BLaER1 treated with 17β-estradiol and CSF1 and Interleukin-3, amounts not matched to agents 10 nM and 100 nM (cell line): ENCODE data around the gene RFX1.

Experiments used
- H3K27ac ChIP-seq, 11 experiments: shearing (Covaris generic); formaldehyde crosslinking; 2 replicates each; pipeline ENCODE4 v1.8.1; 2022
- H3K27me3 ChIP-seq, 11 experiments: shearing (Covaris generic); formaldehyde crosslinking; 2 replicates each; pipeline ENCODE4 v1.8.1; 2022
- H3K36me3 ChIP-seq, 11 experiments: shearing (Covaris generic); formaldehyde crosslinking; 2 replicates each; pipeline ENCODE4 v1.8.1; 2022
- H3K4me1 ChIP-seq, 10 experiments: shearing (Covaris generic); formaldehyde crosslinking; 2 replicates each; pipeline ENCODE4 v1.8.1; 2022
- H3K4me2 ChIP-seq, 11 experiments: shearing (Covaris generic); formaldehyde crosslinking; 2 replicates each; pipeline ENCODE4 v1.8.1; 2022
- H3K4me3 ChIP-seq, 10 experiments: shearing (Covaris generic); formaldehyde crosslinking; 2 replicates each; pipeline ENCODE4 v1.8.1; 2022
- H3K9ac ChIP-seq, 11 experiments: shearing (Covaris generic); formaldehyde crosslinking; 2 replicates each; pipeline ENCODE4 v1.8.1; 2022
- H3K9me3 ChIP-seq, 11 experiments: shearing (Covaris generic); formaldehyde crosslinking; replicated peaks in 1 of 11; 2 replicates each; pipeline ENCODE4 v1.8.1; 2022
- H4K20me1 ChIP-seq, 11 experiments: shearing (Covaris generic); formaldehyde crosslinking; 2 replicates each; pipeline ENCODE4 v1.8.1; 2022
- Cebpa-rat ChIP-seq, 11 experiments: shearing (Covaris generic); IDR thresholded peaks; 2 replicates each; pipeline ENCODE4 v1.8.1; 2022

The RFX1 gene

DNA sequence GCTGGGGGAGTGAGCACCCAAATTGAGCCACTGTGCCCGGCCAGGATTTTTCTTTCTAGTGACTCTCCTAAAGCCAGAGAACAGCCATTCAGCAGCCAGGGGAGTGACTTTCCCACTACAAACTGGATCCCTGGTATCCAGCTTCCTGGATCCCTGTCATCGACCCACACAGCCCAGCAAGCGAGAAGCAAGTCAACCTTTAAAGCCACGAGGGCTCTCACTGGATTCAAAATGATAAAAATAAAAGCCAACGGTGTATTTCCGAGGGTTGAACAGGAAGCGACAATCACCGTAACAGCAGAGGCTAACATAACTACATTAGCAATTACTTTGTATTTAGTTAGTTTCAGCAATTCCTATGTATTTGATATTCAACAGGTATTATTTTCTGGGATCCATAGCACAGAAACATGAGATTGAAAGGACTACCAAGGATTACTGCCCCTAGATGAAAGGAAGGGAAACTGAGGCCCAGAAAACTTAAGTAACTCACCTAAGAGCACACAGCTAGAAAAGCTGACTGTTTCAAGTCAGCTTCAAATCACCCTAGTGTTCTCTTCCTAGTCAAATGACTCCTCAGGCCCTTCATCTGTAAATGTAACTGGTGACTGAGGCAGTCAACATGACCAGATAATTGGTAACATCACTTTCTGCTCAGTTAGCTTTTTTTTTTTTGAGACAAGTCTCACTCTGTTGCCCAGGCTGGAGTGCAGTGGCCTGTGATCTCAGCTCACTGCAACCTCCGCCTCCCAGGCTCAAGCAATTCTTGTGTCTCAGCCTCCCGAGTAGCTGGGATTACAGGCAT is 2.7 kb downstream of the RFX1 start:
- Histone ChIP-seq H3K9me3 (peaks cover 9 to 14% (median 12%) of the 10 kb centered on the region in 11 experiments), H3K27ac (peak overlapping the region; percentile 71 to 99 (median 92)), H3K9ac (peak overlapping the region; percentile 49 to 99 (median 92)), H3K4me2 (peak overlapping the region; percentile 79 to 96 (median 88)), H4K20me1 (no peaks in the 10 kb centered on the region), H3K36me3 (peaks cover 8 to 20% (median 14%) of the 10 kb centered on the region in 11 experiments; a peak in 18 of 22 replicates), H3K4me3 (peak overlapping the region in 4 of 10 experiments; percentile 0 to 82 (median 16); a peak in 4 of 20 replicates), H3K27me3 (no peaks in the 10 kb centered on the region), H3K4me1 (peaks cover 48 to 71% (median 67%) of the 10 kb centered on the region in 10 experiments)
- no peak for TF ChIP-seq Cebpa-rat (IDR thresholded peaks at IDR 0.05)

- Histone ChIP-seq H3K4me3 (peak overlapping the region in 3 of 10 experiments; percentile 0 to 7 (median 6); a peak in 3 of 20 replicates), H4K20me1 (peaks cover 0 to 6% (median 0%) of the 10 kb centered on the region in 11 experiments; a peak in 1 of 22 replicates), H3K4me1 (peaks cover 48 to 68% (median 61%) of the 10 kb centered on the region in 10 experiments), H3K27ac (peak overlapping the region; percentile 71 to 99 (median 92)), H3K4me2 (peak overlapping the region; percentile 79 to 96 (median 88)), H3K36me3 (peaks cover 12 to 27% (median 19%) of the 10 kb centered on the region in 11 experiments; a peak in 21 of 22 replicates), H3K9me3 (peaks cover 9 to 14% (median 12%) of the 10 kb centered on the region in 11 experiments), H3K27me3 (no peaks in the 10 kb centered on the region), H3K9ac (peak overlapping the region; percentile 49 to 99 (median 92); a peak in 21 of 22 replicates)
- TF ChIP-seq Cebpa-rat (IDR thresholded peaks at IDR 0.05) = no peak
Measured at GRCh38 chr19:14002571-14003250, 3.4 kb downstream of the RFX1 start.

DNA sequence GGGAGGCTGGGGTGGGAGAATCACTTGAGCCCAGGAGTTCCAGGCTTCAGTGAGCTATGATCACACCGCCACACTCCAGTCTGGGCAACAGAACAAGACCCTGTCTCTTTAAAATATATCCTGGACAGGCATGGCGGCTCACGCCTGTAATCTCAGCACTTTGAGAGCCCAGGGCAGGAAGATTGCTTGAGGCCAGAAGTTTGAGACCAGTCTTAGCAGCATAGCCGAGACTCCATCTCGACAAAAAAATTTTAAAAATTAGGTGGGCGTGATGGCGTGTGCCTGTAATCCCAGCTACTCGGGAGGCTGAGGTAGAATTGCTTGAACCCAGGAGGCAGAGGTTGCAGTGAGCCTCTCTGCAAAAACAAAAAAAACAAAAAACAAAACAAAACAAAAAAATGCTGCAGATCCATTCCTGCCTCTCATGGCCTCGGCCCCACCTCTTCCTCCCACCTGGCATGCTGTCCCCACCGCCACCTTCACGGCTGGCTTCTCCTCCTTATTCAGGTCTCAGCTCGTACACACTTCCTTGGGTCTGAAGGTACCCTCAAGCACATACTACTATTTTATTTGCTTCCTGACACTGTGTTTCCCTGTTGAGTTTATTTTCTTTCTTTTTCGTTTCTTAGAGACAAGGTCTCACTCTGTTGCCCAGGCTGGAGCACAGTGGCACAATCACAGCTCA is 5.3 kb downstream of the RFX1 start:
- Histone ChIP-seq H3K36me3 (peaks cover 14 to 41% (median 29%) of the 10 kb centered on the region in 11 experiments; a peak in 21 of 22 replicates), H3K27me3 (no peaks in the 10 kb centered on the region), H3K27ac (peak overlapping the region in 9 of 11 experiments; percentile 31 to 96 (median 90); a peak in 17 of 22 replicates), H3K4me3 (no peak overlapping the region), H3K4me1 (peaks cover 48 to 70% (median 58%) of the 10 kb centered on the region in 10 experiments), H4K20me1 (peaks cover 0 to 15% (median 0%) of the 10 kb centered on the region in 11 experiments; a peak in 1 of 22 replicates), H3K9me3 (peaks cover 9 to 14% (median 12%) of the 10 kb centered on the region in 11 experiments), H3K9ac (peak overlapping the region; percentile 0 to 93 (median 27); a peak in 16 of 22 replicates), H3K4me2 (peak overlapping the region; percentile 79 to 96 (median 88))
- no peak for TF ChIP-seq Cebpa-rat (IDR thresholded peaks at IDR 0.05)

GRCh38 chr19:13999085-13999484 is 7.0 kb downstream of the RFX1 start:
- H3K4me1 ChIP-seq = peaks cover 40 to 60% (median 45%) of the 10 kb centered on the region in 10 experiments

GRCh38 chr19:13998426-13998825 is 7.7 kb downstream of the RFX1 start:
- Histone ChIP-seq H3K4me2 (no peak overlapping the region), H3K36me3 (peaks cover 14 to 53% (median 38%) of the 10 kb centered on the region in 11 experiments), H3K9me3 (peaks cover 9 to 14% (median 12%) of the 10 kb centered on the region in 11 experiments), H3K4me3 (no peak overlapping the region), H3K9ac (no peak overlapping the region), H3K4me1 (peaks cover 34 to 56% (median 42%) of the 10 kb centered on the region in 10 experiments), H3K27me3 (no peaks in the 10 kb centered on the region), H3K27ac (no peak overlapping the region), H4K20me1 (peaks cover 0 to 17% (median 0%) of the 10 kb centered on the region in 11 experiments; a peak in 1 of 22 replicates)
- TF ChIP-seq Cebpa-rat (IDR thresholded peaks at IDR 0.05) = no peak

More at GRCh38 chr19:13999085-13999484, 7.0 kb downstream of the RFX1 start:
- no peak for TF ChIP-seq Cebpa-rat (IDR thresholded peaks at IDR 0.05)
- Histone ChIP-seq H3K4me2 (no peak overlapping the region), H3K27me3 (no peaks in the 10 kb centered on the region), H3K9me3 (peaks cover 9 to 14% (median 12%) of the 10 kb centered on the region in 11 experiments), H4K20me1 (peaks cover 0 to 17% (median 0%) of the 10 kb centered on the region in 11 experiments; a peak in 1 of 22 replicates), H3K27ac (no peak overlapping the region), H3K9ac (no peak overlapping the region), H3K36me3 (peaks cover 14 to 51% (median 37%) of the 10 kb centered on the region in 11 experiments), H3K4me3 (no peak overlapping the region)

- peak overlapping the region in 1 of 11 experiments; percentile 21; a peak in 2 of 22 replicates for H3K27ac ChIP-seq
- H3K9me3 ChIP-seq = peaks cover 9 to 14% (median 12%) of the 10 kb centered on the region in 11 experiments
- H3K27me3 ChIP-seq = no peaks in the 10 kb centered on the region
- no peak overlapping the region for H3K4me2 ChIP-seq
- peaks cover 23 to 61% (median 46%) of the 10 kb centered on the region in 11 experiments for H3K36me3 ChIP-seq
- H3K4me1 ChIP-seq = peaks cover 25 to 48% (median 33%) of the 10 kb centered on the region in 10 experiments
- no peak for TF ChIP-seq Cebpa-rat (IDR thresholded peaks at IDR 0.05)
- H4K20me1 ChIP-seq = peaks cover 0 to 17% (median 0%) of the 10 kb centered on the region in 11 experiments; a peak in 1 of 22 replicates
- H3K9ac ChIP-seq = peak overlapping the region in 4 of 11 experiments; percentile 9 to 44 (median 19); a peak in 2 of 22 replicates
- no peak overlapping the region for H3K4me3 ChIP-seq
Measured at GRCh38 chr19:13997631-13997962, 8.5 kb downstream of the RFX1 start.

DNA sequence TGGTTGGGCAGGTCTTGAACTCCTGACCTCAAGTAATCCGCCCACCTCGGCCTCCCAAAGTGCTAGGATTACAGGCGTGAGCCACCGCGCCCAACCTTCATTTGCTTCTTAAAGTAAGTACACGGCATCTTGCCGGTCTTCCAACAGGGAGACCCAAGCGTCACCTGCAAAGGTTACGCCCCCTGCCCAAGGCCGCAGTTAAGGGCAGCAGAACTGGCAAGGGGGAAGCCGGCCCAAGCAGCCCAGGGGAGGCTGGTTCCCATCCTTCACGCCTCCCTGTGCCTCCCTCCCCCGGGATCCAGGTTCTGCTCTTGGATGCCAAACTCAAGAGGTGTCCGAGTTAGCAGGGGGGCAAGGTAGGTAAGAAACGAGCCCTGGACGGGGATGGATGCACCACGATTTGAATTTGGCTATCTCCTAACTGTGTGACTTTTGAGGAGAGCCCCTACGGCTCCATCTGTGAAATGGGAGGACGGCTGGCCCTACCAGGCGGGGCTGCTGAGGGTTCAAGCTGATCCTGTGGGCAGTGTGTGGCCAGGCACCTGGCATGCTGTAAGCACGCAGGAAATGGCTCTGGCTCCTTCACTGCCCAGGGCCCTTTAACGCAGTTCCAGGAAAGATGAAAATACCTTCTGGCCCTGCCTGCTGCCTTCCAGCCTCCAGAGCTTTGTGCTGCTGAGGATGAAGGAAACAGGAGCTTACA is 9.0 kb downstream of the RFX1 start:
- Histone ChIP-seq H3K4me2 (no peak overlapping the region), H3K4me3 (no peak overlapping the region), H3K4me1 (peaks cover 20 to 43% (median 28%) of the 10 kb centered on the region in 10 experiments), H3K9ac (peak overlapping the region in 4 of 11 experiments; percentile 9 to 44 (median 19); a peak in 2 of 22 replicates), H3K9me3 (peaks cover 9 to 14% (median 12%) of the 10 kb centered on the region in 11 experiments), H3K27ac (peak overlapping the region in 1 of 11 experiments; percentile 21; a peak in 2 of 22 replicates), H3K27me3 (no peaks in the 10 kb centered on the region), H3K36me3 (peaks cover 28 to 66% (median 52%) of the 10 kb centered on the region in 11 experiments), H4K20me1 (peaks cover 0 to 17% (median 0%) of the 10 kb centered on the region in 11 experiments; a peak in 1 of 22 replicates)
- no peak for TF ChIP-seq Cebpa-rat (IDR thresholded peaks at IDR 0.05)
